ENCODE measurements around the gene ARL6. TPM values are rescaled to one million over a fixed set of nuclear protein-coding genes. Genes with fewer than 3 reads are reported as not detected.

ARL6 gene
- total and polyA plus RNA-seq, 2 donors (not counting 3 experiments of a cell fraction or from before 2014, with no cell fraction given), result 3.6 to 5.8 TPM

DNA sequence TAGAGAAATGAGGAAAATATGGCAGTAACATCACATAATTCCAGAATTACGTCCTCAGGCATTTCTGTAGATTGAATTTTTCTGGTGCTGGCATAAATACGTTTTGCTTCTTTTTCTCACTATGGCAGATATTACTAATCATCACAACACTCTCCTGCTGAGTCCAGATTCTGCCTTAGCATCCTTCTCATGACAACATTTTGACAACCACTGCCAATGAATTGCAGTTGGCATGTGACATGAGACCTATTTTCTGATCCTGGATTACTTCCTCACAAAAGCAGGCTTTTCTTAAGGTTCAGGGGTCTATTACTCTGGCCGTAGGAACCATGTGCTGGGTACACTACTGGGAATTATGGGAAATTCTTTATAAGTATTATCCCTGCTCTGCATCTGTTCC is 22.5 kb upstream of the ARL6 start:
- no peak for FAIRE-seq
- dilution Hi-C loops (cut with MboI; ENCODE audit: extremely low pct_ligation_motif_present, low sequenced_read_pairs) (no loop called here), intact Hi-C loops (cut with micrococcal nuclease) (no loop called here)
- ChIA-PET POLR2A (no interaction called here), CTCF (no interaction called here)
- no peak for TF ChIP-seq GATA2 (IDR thresholded peaks at IDR 0.05; ENCODE audit: insufficient read depth, insufficient read length, low read depth, low read length)
- no peak for TF ChIP-seq JUN (IDR thresholded peaks at IDR 0.05; ENCODE audit: borderline replicate concordance, insufficient read depth, insufficient read length, low read depth)
- TF ChIP-seq POLR2A (IDR thresholded peaks at IDR 0.05; ENCODE audit: low read depth, low read length), result no peak
- TF ChIP-seq EZH2 (IDR thresholded peaks at IDR 0.05; ENCODE audit: borderline replicate concordance, low read depth, low read length, severe bottlenecking), result no peak
- TF ChIP-seq, protein P1, sequence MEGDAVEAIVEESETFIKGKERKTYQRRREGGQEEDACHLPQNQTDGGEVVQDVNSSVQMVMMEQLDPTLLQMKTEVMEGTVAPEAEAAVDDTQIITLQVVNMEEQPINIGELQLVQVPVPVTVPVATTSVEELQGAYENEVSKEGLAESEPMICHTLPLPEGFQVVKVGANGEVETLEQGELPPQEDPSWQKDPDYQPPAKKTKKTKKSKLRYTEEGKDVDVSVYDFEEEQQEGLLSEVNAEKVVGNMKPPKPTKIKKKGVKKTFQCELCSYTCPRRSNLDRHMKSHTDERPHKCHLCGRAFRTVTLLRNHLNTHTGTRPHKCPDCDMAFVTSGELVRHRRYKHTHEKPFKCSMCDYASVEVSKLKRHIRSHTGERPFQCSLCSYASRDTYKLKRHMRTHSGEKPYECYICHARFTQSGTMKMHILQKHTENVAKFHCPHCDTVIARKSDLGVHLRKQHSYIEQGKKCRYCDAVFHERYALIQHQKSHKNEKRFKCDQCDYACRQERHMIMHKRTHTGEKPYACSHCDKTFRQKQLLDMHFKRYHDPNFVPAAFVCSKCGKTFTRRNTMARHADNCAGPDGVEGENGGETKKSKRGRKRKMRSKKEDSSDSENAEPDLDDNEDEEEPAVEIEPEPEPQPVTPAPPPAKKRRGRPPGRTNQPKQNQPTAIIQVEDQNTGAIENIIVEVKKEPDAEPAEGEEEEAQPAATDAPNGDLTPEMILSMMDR (IDR thresholded peaks at IDR 0.05; ENCODE audit: extremely low read depth in 1 of 2, insufficient read depth in 1 of 2, low read depth in 1 of 2, low read length in 2 of 2), result no peak
- TF ChIP-seq MYC (IDR thresholded peaks at IDR 0.05; ENCODE audit: low read depth, low read length), result no peak
- no peak for TF ChIP-seq FOS (IDR thresholded peaks at IDR 0.05; ENCODE audit: borderline replicate concordance, insufficient read depth, low read length)
- no peak for TF ChIP-seq POLR2AphosphoS5 (IDR thresholded peaks at IDR 0.05; ENCODE audit: insufficient read depth, low read depth, low read length)
- TF ChIP-seq, protein P2, sequence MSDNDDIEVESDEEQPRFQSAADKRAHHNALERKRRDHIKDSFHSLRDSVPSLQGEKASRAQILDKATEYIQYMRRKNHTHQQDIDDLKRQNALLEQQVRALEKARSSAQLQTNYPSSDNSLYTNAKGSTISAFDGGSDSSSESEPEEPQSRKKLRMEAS (IDR thresholded peaks at IDR 0.05; ENCODE audit: insufficient read depth, insufficient read length), result no peak
- no peaks in the 10 kb centered on the region for H4K20me1 ChIP-seq (replicated peaks; ENCODE audit: control insufficient read depth, extremely low read depth, insufficient read depth, low read length)
- no peak overlapping the region for H2AFZ ChIP-seq (ENCODE audit: low read depth, low read length)
- no peaks in the 10 kb centered on the region for H3K36me3 ChIP-seq (ENCODE audit: control insufficient read depth in 2 of 2, extremely low read depth in 1 of 2, insufficient read depth in 2 of 2, low read length in 2 of 2)
- no peak for DNase-seq (ENCODE audit: low read depth, low spot score)
- no peak overlapping the region for H3K4me2 ChIP-seq (ENCODE audit: insufficient read depth, low read length)
- H3K27ac ChIP-seq (ENCODE audit: insufficient read depth, low read depth, low read length), result no peak overlapping the region
- H3K79me2 ChIP-seq (ENCODE audit: control insufficient read depth, insufficient read depth, low read length), result no peaks in the 10 kb centered on the region
- peaks cover 0 to 7% of the 10 kb centered on the region in 2 experiments for H3K27me3 ChIP-seq (ENCODE audit: control insufficient read depth in 2 of 2, insufficient read depth in 2 of 2, low read length in 2 of 2)
- no peak overlapping the region for H3K4me3 ChIP-seq (replicated peaks in 1 of 3; ENCODE audit: insufficient read depth in 1 of 3, low read depth in 1 of 3, low read length in 3 of 3)
- no peaks in the 10 kb centered on the region for H3K9me1 ChIP-seq (replicated peaks; ENCODE audit: control insufficient read depth, extremely low read depth, insufficient read depth, low read length)
- no peak overlapping the region for H3K9ac ChIP-seq (replicated peaks; ENCODE audit: extremely low read depth, insufficient read depth, low read length)
- H3K9me3 ChIP-seq (replicated peaks; ENCODE audit: control insufficient read depth, insufficient read depth, low read length), result no peaks in the 10 kb centered on the region
- H3K4me1 ChIP-seq (ENCODE audit: control insufficient read depth, extremely low read depth, insufficient read depth, low read length), result peaks cover 2% of the 10 kb centered on the region
- BruUV-seq (replicated peaks), result no TSS peak

Data from endothelial cell of umbilical vein (primary cell).